HG02642 (cell line): Measurements from ENCODE around the gene RASA3.
"Not testable (repeated sequence)": the region's sequence is repeated elsewhere in the genome, so short reads cannot be mapped to it uniquely, and the experiment has no call there.

Experiments
- ATAC-seq: cut with Tn5 transposase; IDR thresholded peaks from one replicate; pipeline ENCODE4 v1.9.1; 2021; ENCODE audit warnings: mild to moderate bottlenecking; ENCODE audit not compliant: unreplicated experiment, poor library complexity

The RASA3 gene, protein sequence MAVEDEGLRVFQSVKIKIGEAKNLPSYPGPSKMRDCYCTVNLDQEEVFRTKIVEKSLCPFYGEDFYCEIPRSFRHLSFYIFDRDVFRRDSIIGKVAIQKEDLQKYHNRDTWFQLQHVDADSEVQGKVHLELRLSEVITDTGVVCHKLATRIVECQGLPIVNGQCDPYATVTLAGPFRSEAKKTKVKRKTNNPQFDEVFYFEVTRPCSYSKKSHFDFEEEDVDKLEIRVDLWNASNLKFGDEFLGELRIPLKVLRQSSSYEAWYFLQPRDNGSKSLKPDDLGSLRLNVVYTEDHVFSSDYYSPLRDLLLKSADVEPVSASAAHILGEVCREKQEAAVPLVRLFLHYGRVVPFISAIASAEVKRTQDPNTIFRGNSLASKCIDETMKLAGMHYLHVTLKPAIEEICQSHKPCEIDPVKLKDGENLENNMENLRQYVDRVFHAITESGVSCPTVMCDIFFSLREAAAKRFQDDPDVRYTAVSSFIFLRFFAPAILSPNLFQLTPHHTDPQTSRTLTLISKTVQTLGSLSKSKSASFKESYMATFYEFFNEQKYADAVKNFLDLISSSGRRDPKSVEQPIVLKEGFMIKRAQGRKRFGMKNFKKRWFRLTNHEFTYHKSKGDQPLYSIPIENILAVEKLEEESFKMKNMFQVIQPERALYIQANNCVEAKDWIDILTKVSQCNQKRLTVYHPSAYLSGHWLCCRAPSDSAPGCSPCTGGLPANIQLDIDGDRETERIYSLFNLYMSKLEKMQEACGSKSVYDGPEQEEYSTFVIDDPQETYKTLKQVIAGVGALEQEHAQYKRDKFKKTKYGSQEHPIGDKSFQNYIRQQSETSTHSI

DNA sequence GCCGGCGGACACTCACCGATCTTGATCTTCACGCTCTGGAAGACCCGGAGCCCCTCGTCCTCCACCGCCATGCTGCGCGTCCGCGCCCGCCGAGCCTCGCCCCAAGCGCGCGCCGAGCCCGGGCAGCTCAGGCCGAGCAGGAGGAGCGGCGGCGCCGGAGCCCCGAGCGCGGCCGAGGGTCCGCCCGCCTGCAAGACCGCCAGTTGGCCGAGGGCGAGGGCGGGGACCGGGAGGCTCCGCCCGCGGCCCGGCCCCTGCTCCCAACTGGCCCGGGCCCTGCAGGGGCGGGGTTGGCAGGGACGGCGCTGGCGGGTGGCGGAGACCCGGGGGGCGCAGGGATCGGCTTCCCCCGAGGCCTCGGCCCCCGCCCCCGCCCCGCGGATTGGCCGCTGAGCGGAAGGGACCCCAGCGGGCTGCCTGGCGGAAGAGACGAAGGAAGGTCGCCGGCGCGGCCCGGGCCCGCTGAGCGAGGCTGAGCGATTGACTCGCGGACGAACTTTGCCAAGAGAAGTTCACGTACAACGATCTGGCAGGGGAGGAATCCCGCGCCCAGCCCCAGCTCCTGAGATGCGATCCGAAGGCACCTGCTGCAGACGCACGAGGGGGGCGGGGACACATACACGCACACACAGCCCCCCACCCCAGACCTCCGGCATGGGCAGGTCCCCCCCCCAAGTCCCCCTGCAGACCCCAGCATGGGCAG lies at the start of gene RASA3:
Gene RASA3, minus strand, starts transcription at position 205 of the 703 bp plus-strand sequence. Its CDS starts 134 bp downstream, at position 71.
- peak; percentile 65 for ATAC-seq

DNA sequence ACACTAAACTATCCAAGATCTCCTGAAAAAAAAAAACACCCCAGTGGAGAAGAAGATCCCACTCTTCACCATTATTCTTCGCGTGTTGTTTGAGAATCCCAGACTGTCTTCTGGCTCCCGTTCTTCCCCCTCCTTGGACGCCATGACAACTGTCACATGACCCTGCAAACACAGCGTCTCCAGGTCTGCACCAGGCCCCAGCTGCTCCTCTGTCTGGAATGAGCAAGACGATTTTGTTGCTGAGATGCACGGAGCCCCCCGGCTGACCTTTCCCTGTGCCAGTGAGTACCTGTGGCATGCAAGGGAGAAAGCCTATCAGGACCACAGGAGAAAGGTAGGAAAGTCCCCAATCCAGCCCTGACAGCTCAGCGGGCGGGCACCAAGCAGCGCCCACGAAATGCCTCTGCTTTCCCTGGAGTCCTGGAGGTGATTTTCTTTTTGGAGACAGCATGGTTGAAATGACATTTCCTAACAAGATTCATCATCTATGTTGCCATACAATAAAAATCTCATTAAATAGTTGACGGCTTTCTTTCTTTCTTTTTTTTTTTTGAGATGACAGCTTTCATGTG lies 46.8 kb upstream of the RASA3 start, which contains the start of gene CFAP97D2:
Gene CFAP97D2, plus strand, starts transcription at position 171 of the 572 bp plus-strand sequence. Its CDS starts 74 bp downstream, at position 245.
- ATAC-seq = no peak

DNA sequence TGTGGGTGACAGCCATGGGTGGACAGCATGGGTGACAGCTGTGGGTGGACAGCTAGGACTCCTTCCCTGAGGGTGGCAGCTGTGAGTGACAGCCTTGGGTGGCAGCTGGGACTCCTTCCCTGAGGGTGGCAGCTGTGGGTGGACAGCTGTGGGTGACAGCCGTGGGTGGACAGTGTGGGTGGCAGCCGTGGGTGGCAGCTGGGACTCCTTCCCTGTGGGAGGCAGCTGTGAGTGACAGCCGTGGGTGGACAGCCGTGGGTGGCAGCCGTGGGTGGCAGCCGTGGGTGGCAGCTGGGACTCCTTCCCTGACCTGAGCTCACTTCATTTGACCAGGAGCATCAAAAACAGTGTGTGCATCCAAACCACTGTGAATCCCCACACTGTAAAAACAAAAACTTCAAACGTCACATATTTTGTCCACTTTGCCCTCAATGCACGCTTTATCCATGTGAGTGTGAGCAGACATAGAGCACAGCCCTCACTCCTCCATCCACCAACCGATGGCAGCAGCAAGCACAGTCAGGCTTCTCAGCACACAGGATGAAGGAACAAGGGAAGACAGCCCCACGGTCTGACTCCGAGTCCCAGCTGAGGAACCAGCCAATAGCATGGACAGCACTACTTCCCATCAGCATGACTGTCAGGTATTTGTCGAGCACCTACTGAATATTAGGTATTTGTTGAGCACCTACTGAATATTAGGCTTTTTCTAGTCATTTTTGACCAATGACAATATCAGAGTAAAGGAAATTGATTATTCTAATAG lies 45.0 kb upstream of the RASA3 start:
- ATAC-seq = no peak

DNA sequence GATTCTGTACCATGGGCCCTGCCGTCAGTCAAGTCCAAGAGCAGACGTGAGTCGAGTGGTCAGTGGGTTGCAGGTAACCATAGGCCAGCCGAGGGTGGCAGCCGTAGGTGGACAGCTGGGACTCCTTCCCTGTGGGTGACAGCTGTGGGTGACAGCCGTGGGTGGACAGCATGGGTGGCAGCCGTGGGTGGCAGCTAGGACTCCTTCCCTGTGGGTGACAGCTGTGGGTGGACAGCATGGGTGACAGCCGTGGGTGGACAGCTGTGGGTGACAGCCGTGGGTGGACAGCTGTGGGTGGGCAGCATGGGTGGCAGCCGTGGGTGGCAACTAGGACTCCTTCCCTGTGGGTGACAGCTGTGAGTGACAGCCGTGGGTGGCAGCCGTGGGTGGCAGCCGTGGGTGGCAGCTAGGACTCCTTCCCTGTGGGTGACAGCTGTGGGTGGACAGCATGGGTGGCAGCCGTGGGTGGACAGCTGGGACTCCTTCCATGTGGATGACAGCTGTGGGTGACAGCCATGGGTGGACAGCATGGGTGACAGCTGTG lies 44.0 kb upstream of the RASA3 start:
- not testable (repeated sequence) for ATAC-seq

DNA sequence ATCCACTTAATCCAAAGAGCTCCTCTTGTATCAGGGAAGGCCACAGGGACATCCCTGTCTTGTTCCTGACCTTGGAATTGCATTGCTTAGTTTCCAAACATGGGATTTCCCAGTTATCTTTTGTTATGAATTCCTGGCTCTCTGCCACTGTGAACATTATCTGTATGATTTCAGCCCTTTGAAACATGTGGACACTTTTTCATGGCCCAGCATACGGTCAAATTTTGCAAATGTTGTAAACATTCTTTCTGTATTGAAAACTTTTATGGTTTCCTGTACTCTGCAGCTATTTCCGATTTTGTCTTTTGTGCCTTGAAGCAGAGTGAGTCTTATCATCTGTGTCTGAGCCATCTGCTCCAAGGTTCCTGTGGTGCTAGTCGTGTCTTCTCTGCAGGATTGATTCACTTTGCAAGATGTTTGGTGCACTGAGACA lies 42.1 kb upstream of the RASA3 start:
- ATAC-seq = no peak

DNA sequence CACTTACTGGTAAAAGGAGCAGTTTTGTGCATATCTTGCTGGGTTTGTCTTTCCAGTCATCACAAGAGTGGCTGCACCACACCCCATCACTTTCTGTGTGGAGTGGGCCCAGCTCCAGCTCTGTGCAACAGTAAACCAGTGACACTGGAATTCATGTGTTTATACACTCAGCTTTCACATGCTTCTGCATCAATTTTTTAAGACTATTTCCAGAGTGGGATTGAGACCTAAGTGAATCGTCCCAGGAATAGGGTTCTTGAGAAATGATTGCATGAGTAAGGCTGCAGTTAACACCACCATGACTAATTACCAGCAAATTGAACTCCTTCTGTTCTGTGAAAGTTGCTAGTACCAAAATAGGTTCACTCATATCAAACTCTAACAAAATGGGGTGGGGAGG lies 41.3 kb upstream of the RASA3 start:
- no peak for ATAC-seq

DNA sequence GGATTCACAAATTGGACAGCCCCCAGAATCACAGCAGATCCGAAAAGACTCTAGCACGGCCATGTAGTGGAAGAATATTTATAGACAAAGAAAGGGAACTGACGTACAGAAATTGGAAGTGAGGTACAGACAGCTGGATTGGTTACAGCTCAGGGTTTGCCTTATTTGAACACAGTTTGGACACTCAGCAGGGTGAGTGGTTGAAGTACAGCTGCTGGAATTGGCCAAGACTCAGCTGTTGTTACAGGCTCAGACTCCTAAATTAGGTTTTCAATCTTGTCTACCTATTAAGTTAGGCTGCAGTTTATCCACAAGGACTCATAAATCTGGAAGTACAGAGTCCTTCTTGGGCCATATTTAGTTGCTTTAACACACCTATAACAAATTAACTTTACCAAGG lies 40.8 kb upstream of the RASA3 start:
- no peak for ATAC-seq

DNA sequence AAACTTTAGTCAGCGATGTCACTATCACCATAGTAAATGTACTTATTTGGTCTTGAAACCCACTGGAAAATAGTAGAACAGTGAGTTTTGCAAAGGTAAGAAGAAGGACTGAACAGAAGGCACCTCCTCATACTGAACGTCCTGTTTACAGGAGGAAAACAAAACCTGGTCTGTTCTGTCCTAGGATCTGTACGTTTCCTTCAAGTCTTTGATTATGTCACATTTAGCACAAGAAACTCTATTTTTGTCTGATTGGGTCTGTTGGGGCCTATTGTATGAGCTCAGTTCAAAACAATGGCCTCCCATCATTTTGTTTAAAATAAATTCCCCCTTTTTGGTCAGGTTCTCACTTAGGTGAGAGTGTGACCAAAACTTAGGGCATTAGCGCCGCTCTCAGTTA lies 35.5 kb upstream of the RASA3 start:
- ATAC-seq = no peak

DNA sequence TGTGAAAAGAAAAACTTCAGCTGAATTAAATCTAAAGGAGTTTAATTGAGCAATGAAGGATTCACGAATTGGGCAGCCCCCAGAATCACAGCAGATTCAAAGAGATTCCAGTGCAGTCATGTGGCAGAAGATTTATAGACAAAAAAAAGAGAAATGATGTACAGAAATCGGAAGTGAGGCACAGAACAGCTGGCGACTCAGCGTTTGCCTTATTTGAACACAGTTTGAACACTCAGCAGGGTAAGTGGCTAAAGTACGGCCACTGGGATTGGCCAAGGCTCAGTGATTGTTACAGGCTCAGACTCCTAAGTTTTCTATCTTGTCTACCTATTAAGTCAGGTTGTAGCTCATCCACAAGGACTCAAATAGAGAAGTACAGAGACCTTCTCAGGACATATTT lies 35.0 kb upstream of the RASA3 start:
- ATAC-seq = no peak

DNA sequence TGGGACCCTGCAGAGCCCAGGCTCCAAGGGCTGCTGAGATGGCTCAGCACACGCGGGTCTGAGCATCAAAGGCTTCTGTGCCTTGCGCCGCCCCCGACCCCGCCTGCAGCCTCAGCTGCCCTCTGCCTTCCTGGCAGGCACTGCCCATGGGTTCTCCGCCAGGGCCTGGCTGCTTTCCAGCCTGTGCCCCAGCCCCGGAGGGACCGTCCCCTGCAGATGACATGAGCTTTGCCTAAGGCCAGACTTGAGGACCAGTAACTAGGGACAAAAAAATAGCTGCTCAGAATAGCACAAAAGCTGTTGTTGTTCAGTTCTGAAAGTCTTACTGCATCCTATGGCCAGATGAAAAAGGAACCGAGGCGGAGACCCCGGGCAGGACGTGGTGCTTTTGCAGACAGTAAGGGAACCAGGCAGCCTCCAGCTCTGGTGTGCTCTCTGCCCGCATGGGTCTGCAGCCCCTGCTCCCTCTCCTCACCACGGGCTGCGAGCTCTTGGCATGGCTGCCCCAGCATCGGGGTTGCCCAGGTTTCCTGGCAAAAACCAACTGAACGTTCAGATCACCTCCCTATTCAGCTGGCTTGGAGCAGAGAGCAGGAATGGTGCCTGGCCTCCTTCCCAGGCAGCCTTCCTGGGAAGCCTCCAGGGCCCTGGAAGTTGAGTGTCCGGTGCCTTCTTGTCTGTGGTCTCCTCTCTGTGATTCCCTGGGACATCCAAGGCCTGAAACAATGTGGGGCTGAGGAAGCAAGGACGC lies 34.1 kb upstream of the RASA3 start:
- ATAC-seq = no peak

DNA sequence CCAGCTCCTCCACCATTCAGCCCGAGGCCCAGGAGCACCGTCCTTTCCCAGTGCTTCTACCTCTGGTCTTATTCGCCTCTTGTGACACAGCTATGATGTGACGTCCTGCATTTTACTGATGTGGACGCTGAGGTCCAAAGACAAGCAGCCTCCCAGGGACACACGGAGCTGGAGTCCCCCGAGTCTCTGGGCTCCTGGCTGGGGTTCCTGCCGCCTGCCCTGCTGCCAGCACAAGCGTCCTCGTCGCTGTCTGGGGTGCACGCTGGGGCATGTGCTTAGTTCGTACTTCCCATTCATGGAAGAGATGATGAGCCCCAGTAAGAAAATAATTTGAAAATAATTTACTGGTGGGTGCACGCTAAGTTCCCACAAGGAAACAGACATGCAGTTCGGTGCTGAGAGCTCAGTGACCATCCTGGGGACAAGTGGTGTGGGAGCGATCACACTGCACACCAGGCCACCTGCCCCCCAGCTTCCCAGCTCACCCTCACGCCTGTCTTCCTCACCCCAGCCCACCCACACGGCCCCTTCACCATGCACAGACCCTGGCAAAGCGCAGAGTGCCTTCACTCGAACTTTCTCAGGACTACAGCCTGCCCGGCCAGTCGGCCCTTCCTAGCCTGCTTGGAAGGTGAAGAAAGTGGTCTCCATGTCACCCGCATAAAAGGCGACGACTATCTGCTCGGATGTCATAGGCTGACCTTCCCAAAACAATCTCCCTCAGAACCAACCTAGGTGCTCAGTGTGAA lies 32.4 kb upstream of the RASA3 start:
- ATAC-seq = no peak

DNA sequence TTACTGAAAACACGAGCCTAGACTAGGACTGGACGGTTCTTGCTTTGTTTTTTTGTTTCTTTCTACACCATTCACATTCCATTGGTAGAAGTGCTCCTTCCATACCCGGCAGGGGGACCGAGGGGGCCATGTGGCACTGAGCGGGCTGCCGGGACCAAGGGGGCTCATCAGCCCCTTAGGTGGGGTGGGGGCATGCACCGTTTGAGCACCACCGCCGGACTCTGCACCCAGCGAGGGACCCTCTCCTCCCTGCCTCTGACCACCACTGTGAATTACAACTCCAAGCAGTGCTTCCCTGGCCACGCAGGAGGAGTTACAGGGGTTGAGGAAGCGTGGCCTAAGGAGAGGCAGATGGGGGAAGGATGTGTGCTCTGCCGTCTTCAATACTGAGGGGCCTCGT lies 31.6 kb upstream of the RASA3 start:
- no peak for ATAC-seq

DNA sequence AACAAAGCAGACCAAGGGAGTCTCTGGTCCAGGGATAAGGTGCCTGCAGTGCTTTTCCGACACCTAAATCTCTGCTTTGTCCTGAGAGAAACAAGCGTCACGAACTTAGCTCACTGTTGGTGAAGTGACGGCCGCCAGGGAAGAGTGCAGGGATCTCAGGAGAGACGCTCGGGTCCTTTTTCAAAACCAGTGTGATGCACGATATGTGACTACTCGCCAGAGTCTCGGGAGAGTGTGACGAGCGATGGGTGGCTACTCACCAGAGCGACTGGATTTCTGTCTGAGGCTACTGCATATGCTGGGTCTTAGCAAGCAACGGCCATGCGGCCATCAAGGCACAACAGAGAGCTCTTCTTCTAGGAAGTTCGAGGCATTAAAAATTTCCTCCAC lies 30.1 kb upstream of the RASA3 start:
- no peak for ATAC-seq

DNA sequence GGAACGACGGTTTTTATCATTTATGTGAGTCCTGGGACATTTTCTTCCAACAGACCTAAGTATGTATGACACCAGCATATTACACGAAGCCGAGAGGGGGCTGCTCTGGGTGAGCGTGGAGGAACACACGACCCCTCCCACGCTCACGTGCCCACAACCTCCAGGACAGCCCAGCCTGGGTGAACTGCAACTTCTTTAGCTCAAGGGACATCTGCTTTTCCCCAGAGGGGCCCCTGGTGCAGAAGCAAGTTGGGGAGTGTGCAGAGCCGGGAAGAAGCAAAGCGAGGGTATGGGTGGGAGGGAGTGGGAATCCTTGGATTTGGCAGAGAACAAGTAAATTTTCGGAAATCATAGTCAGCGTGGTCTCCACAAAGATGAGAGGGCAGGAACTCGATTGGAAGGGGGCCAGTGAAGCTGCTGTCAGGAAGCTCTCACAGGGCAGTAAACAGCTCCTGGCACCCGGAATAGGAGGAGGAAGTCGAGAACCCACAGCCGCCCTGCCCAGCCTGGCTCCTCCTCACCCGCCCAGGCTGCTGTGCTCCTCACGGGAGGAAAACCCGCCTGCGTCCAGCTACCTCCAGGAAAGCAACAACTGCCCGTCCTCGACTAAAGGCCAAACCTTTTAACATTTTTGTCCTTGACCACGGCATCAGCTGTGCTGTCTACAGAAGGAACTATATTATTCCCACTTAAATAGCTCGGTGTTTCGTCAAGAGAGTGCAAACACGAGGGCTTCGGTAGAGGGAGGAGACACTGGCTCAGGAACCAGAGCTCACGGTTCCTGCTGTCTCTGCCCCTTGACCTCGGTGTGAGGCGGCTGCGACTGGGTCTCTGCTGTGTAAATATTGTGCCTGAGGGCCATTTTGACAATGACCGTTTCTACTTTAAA lies 29.5 kb upstream of the RASA3 start:
- no peak for ATAC-seq

DNA sequence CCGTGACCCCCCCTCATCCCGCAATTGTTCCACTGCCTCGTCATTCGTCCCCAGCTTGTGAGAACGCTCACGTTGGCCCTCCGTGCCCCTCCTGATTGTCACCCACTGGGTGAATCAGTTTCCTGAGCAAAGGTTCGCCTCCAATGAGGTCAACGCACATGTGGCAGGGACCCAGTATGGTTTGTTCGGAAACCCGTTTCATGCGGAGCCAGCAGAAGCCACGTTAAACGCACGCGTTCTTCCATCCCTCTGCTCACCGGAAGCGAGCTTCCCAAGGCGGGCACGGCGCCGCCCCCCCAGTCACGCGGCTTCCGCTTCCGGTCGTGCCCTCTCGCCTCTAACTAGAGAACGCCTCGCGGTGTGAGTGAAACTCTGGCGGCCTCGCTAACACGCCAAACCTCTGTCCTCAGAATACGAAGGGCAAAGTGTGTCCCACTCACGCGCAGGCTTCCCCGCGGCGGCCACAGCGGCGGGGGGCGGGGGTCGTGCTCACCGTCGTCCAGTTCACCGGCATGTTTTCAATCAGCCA lies 28.7 kb upstream of the RASA3 start:
- ATAC-seq = no peak

DNA sequence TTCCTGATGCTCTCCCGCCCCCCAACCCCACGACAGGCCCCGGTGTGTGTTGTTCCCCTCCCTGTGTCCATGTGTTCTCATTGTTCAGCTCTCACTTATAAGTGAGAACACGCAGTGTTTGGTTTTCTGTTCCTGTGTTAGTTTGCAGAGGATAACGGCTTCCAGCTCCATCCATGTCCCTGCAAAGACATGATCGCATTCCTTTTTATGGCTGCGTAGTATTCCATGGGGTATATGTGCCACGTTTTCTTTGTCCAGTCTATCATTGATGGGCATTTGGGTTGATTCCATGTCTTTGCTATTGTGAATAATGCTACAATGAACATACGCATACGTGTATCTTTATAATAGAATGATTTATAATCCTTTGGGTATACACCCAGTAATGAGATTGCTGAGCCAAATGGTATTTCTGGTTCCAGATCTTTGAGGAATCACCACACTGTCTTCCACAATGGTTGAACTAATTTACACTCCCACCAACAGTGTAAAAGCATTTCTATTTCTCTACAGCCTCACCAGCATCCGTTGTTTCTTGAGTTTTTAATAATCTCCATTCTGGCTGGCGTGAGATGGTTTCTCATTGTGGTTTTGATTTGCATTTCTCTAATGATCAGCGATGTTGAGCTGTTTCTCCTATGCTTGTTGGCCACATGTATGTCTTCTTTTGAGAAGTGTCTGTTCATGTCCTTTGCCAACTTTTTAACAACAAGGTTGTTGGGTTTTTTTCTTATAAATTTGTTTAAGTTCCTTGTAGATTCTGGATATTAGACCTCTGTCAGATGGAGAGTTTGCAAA lies 26.6 kb upstream of the RASA3 start:
- not testable (repeated sequence) for ATAC-seq
